ENCODE results near the gene SCN5A. TPM values are rescaled to one million over a fixed set of nuclear protein-coding genes. Genes with fewer than 3 reads are reported as not detected.

SCN5A gene
- total and polyA plus RNA-seq, 5 donors from 2014 or later = not detected

Other genes starting within 250 kb of the SCN5A start
- gene ACVR2B, start 195.8 kb downstream of the SCN5A start, total RNA-seq = 12.7 TPM
- 1 to 10 TPM in 2 of 4 donors, under 1 TPM in 2; 0.14 to 2.4 (median 1.0) TPM for gene ACVR2B, start 195.8 kb downstream of the SCN5A start, polyA plus RNA-seq
- gene EXOG, start 153.3 kb downstream of the SCN5A start, total RNA-seq = 26.0 TPM
- 1 to 10 TPM; 5.9 to 9.6 (median 8.3) TPM for gene EXOG, start 153.3 kb downstream of the SCN5A start, polyA plus RNA-seq
- not detected for gene SCN10A, start 166.5 kb upstream of the SCN5A start, total RNA-seq
- not detected for gene SCN10A, start 166.5 kb upstream of the SCN5A start, polyA plus RNA-seq